Measurements from ENCODE around the gene SCYL1.
A peak's percentile ranks its signal among the peaks of the same experiment; 100 is the strongest.

The SCYL1 gene

GRCh38 chr11:65554057-65554818 is 29.4 kb downstream of the SCYL1 start:
- H3K4me1 ChIP-seq, result peaks cover 14% of the 10 kb centered on the region
- H3K36me3 ChIP-seq (replicated peaks), result peaks cover 4% of the 10 kb centered on the region
- no peaks in the 10 kb centered on the region for H3K27me3 ChIP-seq (ENCODE audit: low read depth)
- no peak for DNase-seq (ENCODE audit: low spot score in 2 of 2)
- in situ Hi-C loops (cut with MboI; ENCODE audit: low sequenced_read_pairs), result no loop called here
- H3K4me3 ChIP-seq, result no peak overlapping the region
- H3K9me3 ChIP-seq, result no peaks in the 10 kb centered on the region

GRCh38 chr11:65554842-65555430 is 30.1 kb downstream of the SCYL1 start:
- Histone ChIP-seq H3K36me3 (replicated peaks) (peaks cover 2% of the 10 kb centered on the region), H3K4me1 (peaks cover 14% of the 10 kb centered on the region), H3K9me3 (no peaks in the 10 kb centered on the region), H3K4me3 (no peak overlapping the region), H3K27me3 (ENCODE audit: low read depth) (no peaks in the 10 kb centered on the region)
- DNase-seq (ENCODE audit: low spot score in 2 of 2), result no peak
- in situ Hi-C loops (cut with MboI; ENCODE audit: low sequenced_read_pairs), result no loop called here

DNA sequence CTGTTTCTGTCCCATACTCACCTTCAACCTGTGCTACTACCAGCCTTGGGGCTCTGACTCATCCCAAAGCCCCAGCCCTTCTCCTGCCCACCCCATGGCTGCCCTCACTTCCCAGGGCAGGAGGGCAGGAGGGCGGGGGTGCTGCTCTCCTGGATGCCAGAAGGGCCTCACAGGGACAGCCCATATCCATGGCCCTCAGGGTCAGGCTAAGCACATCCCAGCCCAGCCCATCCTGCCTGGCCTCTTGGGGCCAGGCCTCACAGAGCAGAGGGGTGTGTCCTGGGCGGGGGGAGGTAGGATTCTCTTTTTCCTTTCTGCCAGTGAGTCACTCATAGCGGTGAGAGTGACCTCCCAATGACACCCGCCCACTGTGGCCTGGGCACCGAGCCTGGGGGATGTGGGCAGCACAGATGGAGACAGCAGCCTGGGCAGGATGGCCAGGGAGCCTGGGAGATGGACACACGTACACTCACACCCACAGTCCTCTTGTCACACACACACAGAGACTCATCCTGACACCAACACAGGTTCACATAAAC is 30.9 kb downstream of the SCYL1 start:
- no peak for DNase-seq (ENCODE audit: low spot score in 2 of 2)
- H3K4me1 ChIP-seq, result peaks cover 17% of the 10 kb centered on the region
- no peaks in the 10 kb centered on the region; the same call in none of the 2 replicates for H3K36me3 ChIP-seq (replicated peaks)
- H3K9me3 ChIP-seq, result no peaks in the 10 kb centered on the region
- H3K27me3 ChIP-seq (ENCODE audit: low read depth), result no peaks in the 10 kb centered on the region
- H3K4me3 ChIP-seq, result no peak overlapping the region
- in situ Hi-C loops (cut with MboI; ENCODE audit: low sequenced_read_pairs), result no loop called here

DNA sequence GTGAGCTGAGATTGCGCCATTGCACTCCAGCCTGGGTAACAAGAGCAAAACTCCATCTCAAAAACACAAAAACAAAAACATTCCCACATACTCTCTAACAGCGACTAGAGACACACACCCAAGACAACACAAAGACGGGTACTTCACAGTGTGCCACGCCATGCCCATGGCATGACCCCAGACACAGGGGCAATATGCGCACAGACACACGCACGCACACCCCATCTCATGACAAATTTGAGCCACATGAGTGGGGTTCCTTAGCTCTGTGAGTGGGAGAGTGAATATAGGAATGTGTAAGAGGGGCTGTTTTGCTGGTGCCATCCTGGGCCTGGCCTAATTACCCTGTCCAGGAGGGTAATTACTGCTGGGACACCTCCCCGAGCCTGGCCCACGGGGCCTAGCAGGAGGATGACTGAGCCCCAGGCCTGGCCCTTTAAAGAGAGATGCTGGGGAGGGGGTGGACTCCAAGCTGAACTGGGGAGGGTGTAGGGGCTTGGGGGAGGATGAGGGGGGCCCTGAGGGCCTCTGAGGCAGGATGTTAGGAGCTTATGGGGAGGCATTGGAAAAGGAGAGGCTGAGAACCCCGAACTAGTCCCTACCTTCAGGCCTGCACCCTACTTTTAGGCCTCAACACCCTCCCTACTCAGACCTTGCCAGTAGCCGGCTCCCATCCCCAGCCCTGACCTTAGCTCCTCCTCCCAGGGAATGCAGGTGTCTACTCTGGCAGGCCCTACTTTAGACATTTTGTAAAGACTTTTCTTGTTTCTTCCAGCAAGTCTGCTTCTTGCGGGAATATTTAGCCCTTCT is 31.8 kb downstream of the SCYL1 start:
- Histone ChIP-seq H3K9me3 (no peaks in the 10 kb centered on the region), H3K27me3 (ENCODE audit: low read depth) (no peaks in the 10 kb centered on the region), H3K4me3 (peak overlapping the region; percentile 42), H3K36me3 (replicated peaks) (no peaks in the 10 kb centered on the region; the same call in none of the 2 replicates), H3K4me1 (peaks cover 17% of the 10 kb centered on the region)
- in situ Hi-C loops (cut with MboI; ENCODE audit: low sequenced_read_pairs), result no loop called here
- DNase-seq (ENCODE audit: low spot score in 2 of 2), result no peak

- peaks cover 17% of the 10 kb centered on the region for H3K4me1 ChIP-seq
- H3K36me3 ChIP-seq (replicated peaks), result no peaks in the 10 kb centered on the region; the same call in 1 of the 2 replicates
- H3K27me3 ChIP-seq (ENCODE audit: low read depth), result no peaks in the 10 kb centered on the region
- H3K9me3 ChIP-seq, result no peaks in the 10 kb centered on the region
- no peak for DNase-seq (ENCODE audit: low spot score in 2 of 2)
- peak overlapping the region; percentile 42 for H3K4me3 ChIP-seq
- in situ Hi-C loops (cut with MboI; ENCODE audit: low sequenced_read_pairs), result no loop called here
Observed at GRCh38 chr11:65557280-65558001, 32.6 kb downstream of the SCYL1 start.

DNA sequence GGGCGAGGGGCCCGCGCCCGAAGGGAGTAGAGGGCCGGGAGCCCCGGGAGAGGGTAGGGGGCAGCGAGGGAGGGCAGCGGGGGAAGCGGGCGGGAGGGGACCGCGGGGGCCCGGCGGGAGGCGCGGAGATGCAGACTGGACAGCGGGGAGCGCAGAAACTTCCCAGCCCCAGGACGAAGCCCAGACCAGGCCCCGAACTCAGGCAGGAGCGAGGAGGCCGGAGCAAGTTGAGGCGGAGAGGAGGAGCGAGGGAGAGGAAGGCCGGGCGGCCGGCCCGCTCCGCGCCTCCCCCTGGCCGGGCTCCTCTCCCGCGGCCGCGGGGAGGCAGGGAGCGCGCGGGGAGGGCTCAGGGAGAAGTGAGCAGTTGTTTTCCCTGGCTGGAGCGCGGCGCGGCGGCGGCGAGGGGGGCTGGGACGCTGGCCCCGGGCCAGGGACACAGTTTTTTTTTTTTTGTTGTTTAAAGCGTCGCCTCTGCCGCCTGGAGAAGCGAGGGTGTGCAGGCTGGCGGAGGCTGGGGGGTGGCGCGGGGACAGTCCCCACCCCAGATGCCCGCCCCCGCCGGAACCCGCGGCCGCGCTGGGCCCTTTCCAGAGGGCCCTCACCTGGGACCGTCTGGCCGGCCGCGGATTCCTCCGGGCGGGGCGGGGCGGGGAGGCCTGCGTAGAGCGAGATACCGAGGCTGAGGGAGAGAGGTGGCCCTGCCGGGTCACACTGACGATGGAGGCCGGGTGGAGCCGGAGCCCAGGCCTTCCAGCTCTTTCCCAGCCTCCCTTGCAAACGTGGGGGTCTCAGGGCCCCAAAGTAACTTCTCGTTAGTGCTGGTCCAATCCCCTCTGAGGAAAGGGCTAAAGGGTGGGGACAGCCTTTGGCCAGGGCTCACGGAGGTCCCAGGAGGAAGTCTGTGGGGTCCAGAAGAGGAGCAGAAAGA is 33.4 kb downstream of the SCYL1 start, which contains the start of gene LTBP3:
Gene LTBP3, minus strand, starts transcription at position 358 of the 928 bp plus-strand sequence. CDS start 400 bp downstream, outside the sequence.
- in situ Hi-C loops (cut with MboI; ENCODE audit: low sequenced_read_pairs), result no loop called here
- peaks cover 17% of the 10 kb centered on the region for H3K4me1 ChIP-seq
- peak; percentile 42 to 81 for DNase-seq (ENCODE audit: low spot score in 2 of 2)
- no peaks in the 10 kb centered on the region for H3K27me3 ChIP-seq (ENCODE audit: low read depth)
- H3K9me3 ChIP-seq, result no peaks in the 10 kb centered on the region
- no peaks in the 10 kb centered on the region for H3K36me3 ChIP-seq (replicated peaks)
- H3K4me3 ChIP-seq, result peak within 1 kb of the TSS; percentile 42

DNA sequence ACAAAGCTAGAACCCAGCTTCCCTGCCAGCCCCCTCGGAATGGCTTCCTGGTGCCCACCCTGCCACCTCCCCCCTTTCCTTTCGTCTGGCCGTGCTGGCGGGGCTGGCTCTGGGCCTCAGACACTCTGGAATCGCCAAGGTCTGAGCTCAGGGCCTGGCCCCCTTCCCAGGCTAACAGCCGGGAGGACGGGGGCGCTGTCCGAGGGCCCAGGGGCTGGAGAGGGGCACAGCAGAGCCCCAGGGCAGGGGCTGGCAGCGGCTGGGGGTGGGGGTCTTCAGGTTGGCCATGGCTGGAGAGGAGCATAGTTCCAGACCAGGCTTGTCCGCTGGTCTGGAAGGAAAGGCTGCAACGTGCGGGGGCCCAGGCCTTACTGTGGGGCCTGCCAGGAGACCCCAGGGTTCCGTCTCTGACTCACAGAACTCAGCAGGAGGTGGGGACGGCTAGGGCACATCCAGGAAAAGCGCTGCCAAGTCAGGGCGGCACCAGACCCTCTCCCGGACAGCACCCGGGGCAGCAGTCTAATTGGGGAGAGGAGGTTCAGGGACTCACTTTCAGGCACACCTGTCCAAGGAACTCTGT is 34.1 kb downstream of the SCYL1 start:
- DNase-seq (ENCODE audit: low spot score in 2 of 2), result no peak
- in situ Hi-C loops (cut with MboI; ENCODE audit: low sequenced_read_pairs), result no loop called here
- Histone ChIP-seq H3K4me3 (peak overlapping the region; percentile 38), H3K4me1 (peaks cover 17% of the 10 kb centered on the region), H3K36me3 (replicated peaks) (no peaks in the 10 kb centered on the region), H3K9me3 (no peaks in the 10 kb centered on the region), H3K27me3 (ENCODE audit: low read depth) (no peaks in the 10 kb centered on the region)

DNA sequence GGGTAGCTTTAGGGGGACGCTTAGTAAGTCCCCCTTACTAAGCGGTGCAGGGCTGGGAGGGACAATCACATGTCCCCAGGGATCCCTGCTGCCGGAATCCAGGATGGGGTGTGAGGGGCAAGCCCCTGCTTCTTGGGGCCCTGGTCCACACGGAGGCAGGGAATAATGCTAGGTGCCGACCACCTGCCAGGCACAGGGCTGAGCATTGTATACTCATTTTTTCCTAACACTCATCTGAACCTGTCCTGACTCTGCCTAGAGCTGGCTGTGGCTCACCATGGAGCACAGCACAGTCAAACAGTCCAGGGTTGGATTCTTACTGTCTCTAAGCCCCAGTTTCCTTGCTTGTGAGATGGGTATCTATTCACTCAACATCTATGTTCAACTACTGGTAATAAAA is 34.7 kb downstream of the SCYL1 start:
- H3K4me3 ChIP-seq, result no peak overlapping the region
- no peaks in the 10 kb centered on the region for H3K27me3 ChIP-seq (ENCODE audit: low read depth)
- H3K36me3 ChIP-seq (replicated peaks), result no peaks in the 10 kb centered on the region
- peaks cover 17% of the 10 kb centered on the region for H3K4me1 ChIP-seq
- DNase-seq (ENCODE audit: low spot score in 2 of 2), result no peak
- no peaks in the 10 kb centered on the region for H3K9me3 ChIP-seq
- in situ Hi-C loops (cut with MboI; ENCODE audit: low sequenced_read_pairs), result no loop called here

DNA sequence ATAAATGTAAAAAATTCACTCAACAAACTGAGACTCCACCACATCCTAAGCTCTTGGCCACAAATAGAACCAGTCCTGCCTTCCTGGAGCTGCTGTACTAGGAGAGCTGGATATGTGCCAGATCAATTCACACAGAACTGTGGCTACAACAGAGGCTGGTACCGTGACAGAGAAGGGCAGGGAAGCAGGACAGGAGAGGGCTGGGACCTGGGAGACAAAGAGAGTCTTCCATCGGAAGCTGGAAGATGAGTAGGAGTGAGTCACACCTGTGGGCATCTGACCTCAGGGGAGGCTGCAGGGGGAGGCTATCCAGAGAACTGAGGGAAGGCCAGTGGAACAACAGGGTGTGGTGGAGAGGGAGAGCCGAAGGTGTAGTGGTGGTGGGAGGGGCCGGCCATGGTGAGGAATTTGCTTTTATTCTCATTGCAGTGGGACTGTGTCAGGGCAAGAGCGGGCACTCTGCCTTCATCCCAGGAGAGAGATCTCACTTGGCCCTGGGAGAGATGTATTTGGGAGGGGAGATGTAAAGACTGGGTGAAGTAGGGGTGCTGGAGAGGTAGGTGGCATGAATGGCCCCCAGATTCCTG is 35.2 kb downstream of the SCYL1 start:
- H3K4me3 ChIP-seq, result no peak overlapping the region
- no peaks in the 10 kb centered on the region for H3K27me3 ChIP-seq (ENCODE audit: low read depth)
- DNase-seq (ENCODE audit: low spot score in 2 of 2), result no peak
- peaks cover 17% of the 10 kb centered on the region for H3K4me1 ChIP-seq
- H3K36me3 ChIP-seq (replicated peaks), result no peaks in the 10 kb centered on the region
- in situ Hi-C loops (cut with MboI; ENCODE audit: low sequenced_read_pairs), result no loop called here
- no peaks in the 10 kb centered on the region for H3K9me3 ChIP-seq

GRCh38 chr11:65560555-65561418 is 35.9 kb downstream of the SCYL1 start:
- Histone ChIP-seq H3K36me3 (replicated peaks) (no peaks in the 10 kb centered on the region), H3K9me3 (no peaks in the 10 kb centered on the region), H3K27me3 (ENCODE audit: low read depth) (no peaks in the 10 kb centered on the region), H3K4me3 (no peak overlapping the region), H3K4me1 (peaks cover 15% of the 10 kb centered on the region)
- in situ Hi-C loops (cut with MboI; ENCODE audit: low sequenced_read_pairs), result no loop called here
- DNase-seq (ENCODE audit: low spot score in 2 of 2), result peak in 1 of 2 experiments; percentile 79

GRCh38 chr11:65562020-65562419 is 37.1 kb downstream of the SCYL1 start:
- in situ Hi-C loops (cut with MboI; ENCODE audit: low sequenced_read_pairs), result no loop called here
- peaks cover 12% of the 10 kb centered on the region for H3K4me1 ChIP-seq
- no peaks in the 10 kb centered on the region for H3K9me3 ChIP-seq
- no peak for DNase-seq (ENCODE audit: low spot score in 2 of 2)
- no peaks in the 10 kb centered on the region for H3K36me3 ChIP-seq (replicated peaks)
- no peak overlapping the region for H3K4me3 ChIP-seq
- no peaks in the 10 kb centered on the region for H3K27me3 ChIP-seq (ENCODE audit: low read depth)
